IMR-90 (cell line): ENCODE data around the gene ZDHHC19. TPM values are rescaled to one million over a fixed set of nuclear protein-coding genes. Genes with fewer than 3 reads are reported as not detected.

ENCODE experiments used
- ATAC-seq: fragments of 200-7000 bp; cut with Tn5 transposase; 2 replicates; pipeline ENCODE4 v1.9.1; 2020; ENCODE audit warnings: low read depth, mild to moderate bottlenecking, moderate library complexity
- BruUV-seq: library from RNA; stranded (reverse); fragments of 400-500 nt; replicated peaks from 2 replicates; lab custom pipeline; 2021; lab: Mats Ljungman, UMichigan
- CTCF ChIA-PET: fragments of 300-600 bp; formaldehyde crosslinking; extraction: SDS; loops from one replicate; lab custom pipeline; 2021; ENCODE audit warnings: antibody characterized with exemption; lab: Yijun Ruan, JAX
- POLR2A ChIA-PET: fragments of 300-600 bp; sonication (Branson Sonifier 250); formaldehyde crosslinking; loops from one replicate; lab custom pipeline; 2022; ENCODE audit warnings: antibody characterized with exemption; ENCODE audit not compliant: unreplicated experiment; lab: Charles Lee
- DNase-seq: peaks from one replicate; pipeline ENCODE4 v3.0.0; 2013
- H2AFZ ChIP-seq: replicated peaks from 2 replicates; pipeline ENCODE3; 2013; ENCODE audit warnings: low read length, mild to moderate bottlenecking; ENCODE audit not compliant: poor library complexity
- H2AK5ac ChIP-seq: 2 replicates; pipeline ENCODE4 v1.6.1; 2013; ENCODE audit warnings: low read depth, low read length, inconsistent platforms
- H2AK9ac ChIP-seq: replicated peaks from 2 replicates; pipeline ENCODE3; 2013; ENCODE audit warnings: mild to moderate bottlenecking, low read depth, low read length, moderate library complexity; ENCODE audit not compliant: poor library complexity
- H2BK120ac ChIP-seq: 2 replicates; pipeline ENCODE4 v1.6.1; 2013; ENCODE audit warnings: low read depth, low read length, inconsistent platforms
- H2BK15ac ChIP-seq: 3 replicates; pipeline ENCODE4 v1.6.1; 2013; ENCODE audit warnings: low read depth, low read length, inconsistent platforms
- H2BK20ac ChIP-seq: 2 replicates; pipeline ENCODE4 v1.6.1; 2013; ENCODE audit warnings: low read depth, mild to moderate bottlenecking, inconsistent platforms, low read length, moderate library complexity
- H2BK5ac ChIP-seq: 2 replicates; pipeline ENCODE4 v1.6.1; 2013; ENCODE audit warnings: mild to moderate bottlenecking, low read depth, low read length, inconsistent platforms; ENCODE audit not compliant: poor library complexity, severe bottlenecking
- H3K14ac ChIP-seq: replicated peaks from 2 replicates; pipeline ENCODE4 v1.6.1; 2013; ENCODE audit warnings: low read depth, low read length, inconsistent platforms
- H3K18ac ChIP-seq: 2 replicates; pipeline ENCODE4 v1.6.1; 2013; ENCODE audit warnings: low read depth, low read length, control low read depth
- H3K23ac ChIP-seq: 2 replicates; pipeline ENCODE4 v1.6.1; 2013; ENCODE audit warnings: low read depth, low read length, inconsistent platforms
- H3K27ac ChIP-seq: 2 replicates; pipeline ENCODE4 v1.5.1; 2013; ENCODE audit warnings: mild to moderate bottlenecking, control low read depth, low read length; ENCODE audit not compliant: insufficient read depth
- H3K27me3 ChIP-seq: 2 replicates; pipeline ENCODE4 v1.6.1; 2013; ENCODE audit warnings: low read length; ENCODE audit not compliant: control insufficient read depth, insufficient read depth
- H3K36me3 ChIP-seq: 2 replicates; pipeline ENCODE4 v1.6.1; 2013; ENCODE audit warnings: low read length, mixed read lengths; ENCODE audit not compliant: control insufficient read depth, insufficient read depth
- H3K4ac ChIP-seq: 2 replicates; pipeline ENCODE4 v1.6.1; 2013; ENCODE audit warnings: low read depth, low read length, inconsistent platforms
- H3K4me1 ChIP-seq: 2 replicates; pipeline ENCODE4 v1.6.1; 2013; ENCODE audit warnings: low read length, mixed read lengths; ENCODE audit not compliant: control insufficient read depth, insufficient read depth
- H3K4me2 ChIP-seq: 2 replicates; pipeline ENCODE4 v1.6.1; 2013; ENCODE audit warnings: low read depth, mild to moderate bottlenecking, control low read depth, low read length, moderate library complexity
- H3K4me3 ChIP-seq: 2 replicates; pipeline ENCODE4 v1.5.1; 2013; ENCODE audit warnings: low read depth, mild to moderate bottlenecking, control low read depth, low read length, moderate library complexity; ENCODE audit not compliant: insufficient read depth
- H3K56ac ChIP-seq: 2 replicates; pipeline ENCODE4 v1.6.1; 2013; ENCODE audit warnings: low read length, inconsistent platforms; ENCODE audit not compliant: insufficient read depth; ENCODE audit errors: extremely low read depth
- H3K79me1 ChIP-seq, 2 experiments: 2 replicates each; pipeline ENCODE4 v1.6.1; 2013; ENCODE audit warnings: low read length in 2 of 2, inconsistent platforms in 1 of 2, low read depth in 1 of 2
- H3K9ac ChIP-seq: 2 replicates; pipeline ENCODE4 v1.6.1; 2013; ENCODE audit warnings: low read depth, low read length, control low read depth
- H3K9me1 ChIP-seq: 2 replicates; pipeline ENCODE4 v1.6.1; 2013; ENCODE audit warnings: low read length, inconsistent platforms; ENCODE audit not compliant: insufficient read depth
- H3K9me3 ChIP-seq: 2 replicates; pipeline ENCODE4 v1.6.1; 2013; ENCODE audit warnings: low read length; ENCODE audit not compliant: control insufficient read depth, insufficient read depth
- H4K20me1 ChIP-seq: 2 replicates; pipeline ENCODE4 v1.6.1; 2013; ENCODE audit warnings: low read length, inconsistent platforms; ENCODE audit not compliant: insufficient read depth
- H4K5ac ChIP-seq: 2 replicates; pipeline ENCODE4 v1.6.1; 2013; ENCODE audit warnings: mild to moderate bottlenecking, low read depth, low read length, control low read depth
- H4K8ac ChIP-seq, 2 experiments: 2 replicates each; pipeline ENCODE4 v1.6.1; 2013; ENCODE audit warnings: low read depth in 2 of 2, low read length in 2 of 2, control low read depth in 1 of 2, inconsistent platforms in 1 of 2
- H4K91ac ChIP-seq: 2 replicates; pipeline ENCODE4 v1.6.1; 2013; ENCODE audit warnings: low read depth, low read length, inconsistent platforms; ENCODE audit not compliant: insufficient read depth
- BHLHE40 ChIP-seq: fragments of 150-350 bp; IDR thresholded peaks from 2 replicates; pipeline ENCODE4 v1.6.1; 2016; ENCODE audit warnings: mild to moderate bottlenecking, low read depth, low read length
- CEBPB ChIP-seq: IDR thresholded peaks from 2 replicates; pipeline ENCODE4 v1.6.1; 2012; ENCODE audit warnings: low read depth, low read length, improper control_type of control experiment
- CHD1 ChIP-seq: IDR thresholded peaks from 2 replicates; pipeline ENCODE4 v1.6.1; 2012; ENCODE audit warnings: low read depth, low read length, improper control_type of control experiment
- CTCF ChIP-seq: conservative IDR thresholded peaks from 2 replicates; pipeline ENCODE4 v1.5.1; 2012; ENCODE audit warnings: mild to moderate bottlenecking, low read depth, low read length, improper control_type of control experiment
- ELK1 ChIP-seq: fragments of 150-350 bp; IDR thresholded peaks from 2 replicates; pipeline ENCODE4 v1.6.1; 2016; ENCODE audit warnings: low read depth, mild to moderate bottlenecking, low read length, moderate library complexity, borderline replicate concordance
- FOS ChIP-seq: fragments of 150-350 bp; IDR thresholded peaks from 2 replicates; pipeline ENCODE4 v1.6.1; 2016; ENCODE audit warnings: low read depth, low read length
- MAFK ChIP-seq: IDR thresholded peaks from 2 replicates; pipeline ENCODE4 v1.6.1; 2012; ENCODE audit warnings: low read depth, low read length, improper control_type of control experiment
- MAZ ChIP-seq: IDR thresholded peaks from 2 replicates; pipeline ENCODE4 v1.6.1; 2012; ENCODE audit warnings: low read depth, mild to moderate bottlenecking, low read length, improper control_type of control experiment, moderate library complexity, borderline replicate concordance
- MXI1 ChIP-seq: IDR thresholded peaks from 2 replicates; pipeline ENCODE4 v1.6.1; 2012; ENCODE audit warnings: low read depth, mild to moderate bottlenecking, low read length, moderate library complexity, borderline replicate concordance
- NFE2L2 ChIP-seq: fragments of 150-350 bp; IDR thresholded peaks from 2 replicates; pipeline ENCODE4 v1.6.1; 2016; ENCODE audit warnings: low read depth, mild to moderate bottlenecking, low read length
- POLR2A ChIP-seq: IDR thresholded peaks from 2 replicates; pipeline ENCODE4 v1.6.1; 2012; ENCODE audit warnings: mild to moderate bottlenecking, low read depth, low read length
- RAD21 ChIP-seq: IDR thresholded peaks from 2 replicates; pipeline ENCODE4 v1.6.1; 2012; ENCODE audit warnings: low read length, improper control_type of control experiment
- RCOR1 ChIP-seq: IDR thresholded peaks from 2 replicates; pipeline ENCODE4 v1.6.1; 2012; ENCODE audit warnings: mild to moderate bottlenecking, low read length, improper control_type of control experiment; ENCODE audit not compliant: insufficient replicate concordance
- RFX5 ChIP-seq: IDR thresholded peaks from 2 replicates; pipeline ENCODE4 v1.8.0; 2012; ENCODE audit warnings: low read depth, mild to moderate bottlenecking, low read length, moderate library complexity
- SMC3 ChIP-seq: fragments of 150-350 bp; IDR thresholded peaks from 2 replicates; pipeline ENCODE4 v1.6.1; 2016; ENCODE audit warnings: low read depth, mild to moderate bottlenecking, antibody characterized with exemption, low read length, moderate library complexity
- USF2 ChIP-seq: fragments of 150-350 bp; IDR thresholded peaks from 2 replicates; pipeline ENCODE4 v1.6.1; 2017; ENCODE audit warnings: mild to moderate bottlenecking, antibody characterized with exemption, low read length, low read depth
- WGBS, 2 experiments: methylation state at CpG; one replicate each; pipeline versions ENCODE4 v1.1.5 to v1.1.7; 2013; ENCODE audit warnings: missing lambda C conversion rate in 2 of 2; ENCODE audit not compliant: insufficient read length in 1 of 2; ENCODE audit errors: extremely low coverage in 2 of 2; 5-methylcytosine and 5-hydroxymethylcytosine counted together
- dilution Hi-C: fragments of 300-500 bp; cut with HindIII; formaldehyde crosslinking; loops from one replicate; pipeline ENCODE4 v1.14.3; 2018; ENCODE audit warnings: low sequenced_read_pairs; ENCODE audit not compliant: unreplicated experiment
- in situ Hi-C: fragments of 300-500 bp; cut with MboI; formaldehyde crosslinking; loops from 3 replicates; pipeline ENCODE4 v1.14.3; 2019; ENCODE audit warnings: low sequenced_read_pairs, inconsistent platforms, mixed read lengths
- intact Hi-C: fragments of 100-400 bp; cut with micrococcal nuclease; formaldehyde crosslinking; loops from 2 replicates; pipeline ENCODE4 v1.10.0; 2022
- polyA plus RNA-seq, 3 experiments: library from polyadenylated mRNA; depleted of rRNA; stranded (reverse); fragments of >200 nt; gene quantifications; 2 replicates each; pipeline ENCODE4 v1.2.3, GENCODE V29; 2012; ENCODE audit warnings: low replicate concordance in 1 of 3
- total RNA-seq: library from RNA; depleted of rRNA; stranded (reverse); fragments of >200 nt; gene quantifications from 2 replicates; pipeline ENCODE4 v1.2.3, GENCODE V29; 2012

Gene ZDHHC19
- total and polyA plus RNA-seq, 2 of the 4 experiments (the other 2 are of a cell fraction) = 0.09 TPM; not detected in 1

GRCh38 chr3:196192524-196193051 lies 18.6 kb downstream of the ZDHHC19 start:
- intact Hi-C loops = no loop called here

More at GRCh38 chr3:196192524-196193051, 18.6 kb downstream of the ZDHHC19 start:
- WGBS, 2 experiments = 71% methylated on average over 10 of the region's 14 CpGs; no CpG with 5 or more reads in 1 of the 2 experiments
- H2BK5ac ChIP-seq = no peak overlapping the region
- no peaks in the 10 kb centered on the region for H3K36me3 ChIP-seq
- CTCF ChIA-PET = no interaction called here
- H4K20me1 ChIP-seq = no peaks in the 10 kb centered on the region
- H3K4ac ChIP-seq = no peak overlapping the region
- no peaks in the 10 kb centered on the region for H3K4me1 ChIP-seq
- H4K5ac ChIP-seq = no peak overlapping the region
- H2AK9ac ChIP-seq = no peak overlapping the region
- H2BK15ac ChIP-seq = no peak overlapping the region
- ATAC-seq = no peak
- POLR2A ChIA-PET = no interaction called here
- in situ Hi-C loops = no loop called here
- no peak overlapping the region for H3K27ac ChIP-seq
- no peaks in the 10 kb centered on the region for H3K9me1 ChIP-seq
- no peak overlapping the region for H3K56ac ChIP-seq
- H3K79me1 ChIP-seq = no peaks in the 10 kb centered on the region
- H3K14ac ChIP-seq = no peak overlapping the region
- H2BK20ac ChIP-seq = no peak overlapping the region
- no peak overlapping the region for H2BK120ac ChIP-seq
- H3K18ac ChIP-seq = no peak overlapping the region
- H3K27me3 ChIP-seq = no peaks in the 10 kb centered on the region
- H3K4me3 ChIP-seq = no peak overlapping the region
- dilution Hi-C loops = loop anchor here (25.0 kb wide), 1 partner anchor 130 kb away; no protein-coding TSS in a partner anchor
- no peak overlapping the region for H3K4me2 ChIP-seq
- no peaks in the 10 kb centered on the region for H3K9me3 ChIP-seq
- no peak overlapping the region for H4K8ac ChIP-seq
- H3K23ac ChIP-seq = no peak overlapping the region
- DNase-seq = no peak
- TF ChIP-seq NFE2L2 = no peak
- TF ChIP-seq CHD1 = no peak
- no peak for TF ChIP-seq MAZ
- no peak for TF ChIP-seq BHLHE40
- TF ChIP-seq MAFK = no peak
- TF ChIP-seq RCOR1 = no peak
- TF ChIP-seq MXI1 = no peak
- no peak for TF ChIP-seq FOS
- TF ChIP-seq CTCF = no peak
- TF ChIP-seq ELK1 = no peak
- TF ChIP-seq USF2 = no peak
- TF ChIP-seq POLR2A = no peak
- no peak for TF ChIP-seq SMC3
- TF ChIP-seq RAD21 = no peak
- no peak for TF ChIP-seq RFX5
- no peak for TF ChIP-seq CEBPB
- no peak overlapping the region for H2AK5ac ChIP-seq
- no peak overlapping the region for H2AFZ ChIP-seq
- H3K9ac ChIP-seq = no peak overlapping the region
- H4K91ac ChIP-seq = no peak overlapping the region; the same call in 1 of the 2 replicates
- no TSS peak for BruUV-seq
